SK-N-SH (cell line): ENCODE data around the gene PLP2. TPM values are rescaled to one million over a fixed set of nuclear protein-coding genes. Genes with fewer than 3 reads are reported as not detected.

Experiments
- CTCF ChIA-PET: fragments of 300-600, 350-600 bp; formaldehyde crosslinking; extraction: SDS; loops from one replicate; lab custom pipeline; 2021; lab: Yijun Ruan, JAX
- POLR2A ChIA-PET: fragments of 350-600 bp; sonication (Branson Sonifier 250); formaldehyde crosslinking; extraction: SDS; loops from one replicate; lab custom pipeline; 2020; ENCODE audit warnings: antibody characterized with exemption, inconsistent platforms; lab: Yijun Ruan, JAX
- DNase-seq: peaks from one replicate; pipeline ENCODE4 v3.0.0; 2012
- H2AFZ ChIP-seq: fragments of 200-600 bp; sonication (generic); 2 replicates; pipeline ENCODE4 v1.8.1; 2016; ENCODE audit warnings: antibody characterized with exemption, mild to moderate bottlenecking, low read depth
- H3F3A ChIP-seq: fragments of 200-600 bp; sonication (generic); replicated peaks from 2 replicates; pipeline ENCODE3; 2016; ENCODE audit warnings: antibody characterized with exemption, mild to moderate bottlenecking; ENCODE audit not compliant: insufficient read depth
- H3K27ac ChIP-seq, 2 experiments: fragments of 200-500 bp in 1 of 2; fragments of 200-600 bp in 1 of 2; sonication (Bioruptor generic) in 1 of 2; sonication (generic), shearing (Covaris generic) in 1 of 2; 2 replicates each; pipeline versions ENCODE4 v1.5.1 to v1.6.1; 2014 to 2016; ENCODE audit warnings: low read depth in 2 of 2, inconsistent platforms in 1 of 2, low read length in 1 of 2, mild to moderate bottlenecking in 1 of 2, mixed read lengths in 1 of 2
- H3K27me3 ChIP-seq: fragments of 200-600 bp; sonication (generic), shearing (Covaris generic); 2 replicates; pipeline ENCODE4 v1.6.1; 2016; ENCODE audit warnings: mixed run types; ENCODE audit not compliant: insufficient read depth
- H3K36me3 ChIP-seq, 2 experiments: fragments of 200-500 bp in 1 of 2; fragments of 200-600 bp in 1 of 2; sonication (Bioruptor generic) in 1 of 2; sonication (generic) in 1 of 2; replicated peaks in 1 of 2; 2 replicates each; pipeline versions ENCODE3 to v1.5.1; 2014 to 2016; ENCODE audit warnings: low read length in 1 of 2, mild to moderate bottlenecking in 1 of 2; ENCODE audit not compliant: insufficient read depth in 2 of 2, control insufficient read depth in 1 of 2
- H3K4me1 ChIP-seq, 2 experiments: fragments of 200-500 bp in 1 of 2; fragments of 200-600 bp in 1 of 2; sonication (Bioruptor generic) in 1 of 2; sonication (generic), shearing (Covaris generic) in 1 of 2; 2 replicates each; pipeline versions ENCODE4 v1.5.1 to v1.6.1; 2014 to 2016; ENCODE audit warnings: low read depth in 1 of 2, low read length in 1 of 2, mixed run types in 1 of 2; ENCODE audit not compliant: insufficient read depth in 2 of 2, control insufficient read depth in 1 of 2
- H3K4me2 ChIP-seq: fragments of 200-600 bp; sonication (generic), shearing (Covaris generic); 2 replicates; pipeline ENCODE4 v1.6.1; 2017; ENCODE audit warnings: mixed run types
- H3K4me3 ChIP-seq, 2 experiments: fragments of 200-500 bp in 1 of 2; fragments of 200-600 bp in 1 of 2; sonication (Bioruptor generic) in 1 of 2; sonication (generic), shearing (Covaris generic) in 1 of 2; 2 replicates each; pipeline versions ENCODE4 v1.5.1 to v1.8.1; 2014 to 2016; ENCODE audit warnings: low read depth in 2 of 2, inconsistent platforms in 1 of 2, low read length in 1 of 2, mild to moderate bottlenecking in 1 of 2, mixed read lengths in 1 of 2, moderate library complexity in 1 of 2
- H3K79me2 ChIP-seq: fragments of 200-600 bp; sonication (generic); 2 replicates; pipeline ENCODE4 v1.8.1; 2017; ENCODE audit warnings: mild to moderate bottlenecking; ENCODE audit not compliant: insufficient read depth
- H3K9ac ChIP-seq: fragments of 200-600 bp; sonication (generic); 2 replicates; pipeline ENCODE4 v1.6.1; 2017; ENCODE audit warnings: mixed run types
- H3K9me2 ChIP-seq: fragments of 200-600 bp; sonication (generic); 2 replicates; pipeline ENCODE4 v1.6.1; 2017; ENCODE audit warnings: mixed run types
- H3K9me3 ChIP-seq: fragments of 200-600 bp; sonication (generic); 2 replicates; pipeline ENCODE4 v1.6.1; 2017; ENCODE audit warnings: mixed run types, mild to moderate bottlenecking, moderate library complexity
- H4K20me1 ChIP-seq: fragments of 200-600 bp; sonication (generic); 2 replicates; pipeline ENCODE4 v1.6.1; 2017; ENCODE audit warnings: mild to moderate bottlenecking, mixed run types; ENCODE audit not compliant: insufficient read depth
- CHD2 ChIP-seq: fragments of 150-350 bp; IDR thresholded peaks from 2 replicates; pipeline ENCODE4 v1.6.1; 2018; ENCODE audit warnings: low read length; ENCODE audit not compliant: partially characterized antibody
- ELF1 ChIP-seq: IDR thresholded peaks from 2 replicates; pipeline ENCODE4 v1.4.0; 2012
- FOSL2 ChIP-seq: IDR thresholded peaks from 2 replicates; pipeline ENCODE4 v1.4.0; 2012; ENCODE audit warnings: low read depth, mild to moderate bottlenecking, moderate library complexity, borderline replicate concordance
- FOXM1 ChIP-seq: IDR thresholded peaks from 2 replicates; pipeline ENCODE4 v1.4.0; 2012; ENCODE audit warnings: low read depth, mild to moderate bottlenecking
- GABPA ChIP-seq: IDR thresholded peaks from 2 replicates; pipeline ENCODE4 v1.4.0; 2012; ENCODE audit warnings: low read depth, mild to moderate bottlenecking
- GATA2 ChIP-seq: sonication (generic); formaldehyde crosslinking; IDR thresholded peaks from 2 replicates; pipeline ENCODE4 v1.5.0; 2020; ENCODE audit warnings: mild to moderate bottlenecking, missing genetic modification reagents
- NFIC ChIP-seq: IDR thresholded peaks from 2 replicates; pipeline ENCODE4 v1.4.0; 2012; ENCODE audit warnings: borderline replicate concordance
- NRF1 ChIP-seq: IDR thresholded peaks from 2 replicates; pipeline ENCODE4 v1.6.1; 2012; ENCODE audit warnings: low read depth, mild to moderate bottlenecking, low read length
- POLR2AphosphoS5 ChIP-seq: IDR thresholded peaks from 2 replicates; pipeline ENCODE4 v1.6.1; 2012; ENCODE audit warnings: low read depth, low read length
- RCOR1 ChIP-seq: fragments of 150-350 bp; IDR thresholded peaks from 2 replicates; pipeline ENCODE4 v1.6.1; 2017; ENCODE audit warnings: antibody characterized with exemption, low read length
- RFX5 ChIP-seq: IDR thresholded peaks from 2 replicates; pipeline ENCODE4 v1.6.1; 2012; ENCODE audit warnings: mild to moderate bottlenecking, improper control_type of control experiment, low read length
- RXRA ChIP-seq: IDR thresholded peaks from 2 replicates; pipeline ENCODE4 v1.4.0; 2012; ENCODE audit warnings: low read depth, mild to moderate bottlenecking, borderline replicate concordance
- SIN3A ChIP-seq: IDR thresholded peaks from 2 replicates; pipeline ENCODE4 v1.6.1; 2012; ENCODE audit warnings: low read depth, mild to moderate bottlenecking, low read length, moderate library complexity, borderline replicate concordance
- TCF12 ChIP-seq: IDR thresholded peaks from 2 replicates; pipeline ENCODE4 v1.4.0; 2012
- TEAD4 ChIP-seq: IDR thresholded peaks from 2 replicates; pipeline ENCODE4 v1.4.0; 2012; ENCODE audit warnings: mild to moderate bottlenecking, borderline replicate concordance; ENCODE audit not compliant: insufficient read depth
- WGBS: methylation state at CpG from one replicate; pipeline ENCODE4 v1.1.6; 2017; ENCODE audit warnings: low lambda C conversion rate; 5-methylcytosine and 5-hydroxymethylcytosine counted together
- polyA plus RNA-seq, 3 experiments: library from polyadenylated mRNA; depleted of rRNA; stranded (reverse); fragments of >200 nt; gene quantifications; 2 replicates each; pipeline ENCODE4 v1.2.3, GENCODE V29; 2012
- TF ChIP-seq, protein P1 (sequence below): IDR thresholded peaks from 2 replicates; pipeline ENCODE4 v1.4.0; 2012; ENCODE audit warnings: low read depth, borderline replicate concordance
- TF ChIP-seq, protein P2 (sequence below): IDR thresholded peaks from 2 replicates; pipeline ENCODE4; 2012
- TF ChIP-seq, protein P3 (sequence below): IDR thresholded peaks from 2 replicates; pipeline ENCODE4 v1.4.0; 2012; ENCODE audit warnings: low read depth, borderline replicate concordance
- TF ChIP-seq, protein P4 (sequence below): IDR thresholded peaks from 2 replicates; pipeline ENCODE4 v1.6.1; 2012; ENCODE audit warnings: mild to moderate bottlenecking, low read depth, low read length, moderate library complexity

PLP2 gene
- polyA plus RNA-seq, 1 of the 3 experiments (the other 2 are of a cell fraction) = 146 TPM

DNA sequence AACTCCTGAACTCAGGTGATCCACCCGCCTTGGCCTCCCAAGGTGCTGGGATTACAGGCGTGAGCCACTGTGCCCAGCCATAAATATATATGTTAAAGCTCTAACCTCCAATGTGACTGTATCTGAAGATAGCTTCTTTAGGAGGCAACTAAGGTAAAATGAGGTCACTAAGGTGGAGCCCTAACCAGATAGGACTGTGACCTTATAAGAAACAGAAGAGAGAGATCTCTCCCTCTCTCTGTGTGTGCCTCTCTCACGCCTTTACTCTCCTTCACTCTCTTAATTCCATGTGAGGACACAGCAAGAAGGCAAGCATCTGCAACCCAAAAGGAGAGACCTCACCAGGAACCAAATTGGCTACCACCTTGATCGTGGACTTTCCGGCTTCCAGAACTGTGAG, 10.1 kb upstream of the PLP2 start:
- no peak overlapping the region for H3K27ac ChIP-seq
- H3K9me2 ChIP-seq = no peaks in the 10 kb centered on the region
- H3K79me2 ChIP-seq = no peaks in the 10 kb centered on the region
- peaks cover 8% of the 10 kb centered on the region; the same call in 1 of the 2 replicates for H3K27me3 ChIP-seq
- H3F3A ChIP-seq = no peaks in the 10 kb centered on the region
- 51% methylated on average over 5 of the region's 5 CpGs for whole genome bisulfite sequencing
- no peak for DNase-seq
- no peak overlapping the region for H3K9ac ChIP-seq
- peaks cover 2 to 4% of the 10 kb centered on the region in 2 experiments; a peak in 1 of 4 replicates for H3K4me1 ChIP-seq
- H4K20me1 ChIP-seq = no peaks in the 10 kb centered on the region
- no peaks in the 10 kb centered on the region for H3K9me3 ChIP-seq
- no peak overlapping the region for H3K4me2 ChIP-seq
- POLR2A ChIA-PET = no interaction called here
- no peak overlapping the region for H2AFZ ChIP-seq
- CTCF ChIA-PET = no interaction called here
- no peaks in the 10 kb centered on the region for H3K36me3 ChIP-seq
- no peak overlapping the region for H3K4me3 ChIP-seq
- TF ChIP-seq TEAD4 (no peak), GABPA (no peak), FOSL2 (no peak), NFIC (no peak), ELF1 (no peak), FOXM1 (no peak), NRF1 (no peak), TCF12 (no peak), GATA2 (no peak), RFX5 (no peak)
- TF ChIP-seq, protein P1, sequence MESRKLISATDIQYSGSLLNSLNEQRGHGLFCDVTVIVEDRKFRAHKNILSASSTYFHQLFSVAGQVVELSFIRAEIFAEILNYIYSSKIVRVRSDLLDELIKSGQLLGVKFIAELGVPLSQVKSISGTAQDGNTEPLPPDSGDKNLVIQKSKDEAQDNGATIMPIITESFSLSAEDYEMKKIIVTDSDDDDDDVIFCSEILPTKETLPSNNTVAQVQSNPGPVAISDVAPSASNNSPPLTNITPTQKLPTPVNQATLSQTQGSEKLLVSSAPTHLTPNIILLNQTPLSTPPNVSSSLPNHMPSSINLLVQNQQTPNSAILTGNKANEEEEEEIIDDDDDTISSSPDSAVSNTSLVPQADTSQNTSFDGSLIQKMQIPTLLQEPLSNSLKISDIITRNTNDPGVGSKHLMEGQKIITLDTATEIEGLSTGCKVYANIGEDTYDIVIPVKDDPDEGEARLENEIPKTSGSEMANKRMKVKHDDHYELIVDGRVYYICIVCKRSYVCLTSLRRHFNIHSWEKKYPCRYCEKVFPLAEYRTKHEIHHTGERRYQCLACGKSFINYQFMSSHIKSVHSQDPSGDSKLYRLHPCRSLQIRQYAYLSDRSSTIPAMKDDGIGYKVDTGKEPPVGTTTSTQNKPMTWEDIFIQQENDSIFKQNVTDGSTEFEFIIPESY = no peak
- TF ChIP-seq, protein P2, sequence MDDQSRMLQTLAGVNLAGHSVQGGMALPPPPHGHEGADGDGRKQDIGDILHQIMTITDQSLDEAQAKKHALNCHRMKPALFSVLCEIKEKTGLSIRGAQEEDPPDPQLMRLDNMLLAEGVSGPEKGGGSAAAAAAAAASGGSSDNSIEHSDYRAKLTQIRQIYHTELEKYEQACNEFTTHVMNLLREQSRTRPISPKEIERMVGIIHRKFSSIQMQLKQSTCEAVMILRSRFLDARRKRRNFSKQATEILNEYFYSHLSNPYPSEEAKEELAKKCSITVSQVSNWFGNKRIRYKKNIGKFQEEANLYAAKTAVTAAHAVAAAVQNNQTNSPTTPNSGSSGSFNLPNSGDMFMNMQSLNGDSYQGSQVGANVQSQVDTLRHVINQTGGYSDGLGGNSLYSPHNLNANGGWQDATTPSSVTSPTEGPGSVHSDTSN = no peak
- TF ChIP-seq, protein P3, sequence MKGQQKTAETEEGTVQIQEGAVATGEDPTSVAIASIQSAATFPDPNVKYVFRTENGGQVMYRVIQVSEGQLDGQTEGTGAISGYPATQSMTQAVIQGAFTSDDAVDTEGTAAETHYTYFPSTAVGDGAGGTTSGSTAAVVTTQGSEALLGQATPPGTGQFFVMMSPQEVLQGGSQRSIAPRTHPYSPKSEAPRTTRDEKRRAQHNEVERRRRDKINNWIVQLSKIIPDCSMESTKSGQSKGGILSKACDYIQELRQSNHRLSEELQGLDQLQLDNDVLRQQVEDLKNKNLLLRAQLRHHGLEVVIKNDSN = no peak

DNA sequence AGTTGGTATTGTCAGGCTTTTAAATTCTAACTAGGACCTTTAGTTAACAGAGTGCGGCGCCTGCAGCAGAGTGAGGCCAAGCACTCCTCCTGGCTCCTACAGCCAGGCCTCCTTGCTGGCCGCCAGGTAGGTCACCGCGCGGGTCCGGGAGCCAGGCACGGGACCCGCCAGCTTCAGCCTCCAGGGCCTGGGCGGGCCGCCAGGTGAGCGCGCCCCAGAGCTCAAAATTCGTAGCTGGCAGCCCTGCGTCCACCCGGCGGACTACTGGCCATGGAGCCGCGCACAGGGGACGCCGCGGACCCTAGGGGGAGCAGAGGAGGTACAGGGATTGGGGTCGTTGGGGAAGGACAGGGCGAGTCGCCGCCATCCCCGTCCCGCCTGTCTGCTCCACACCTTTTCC, 9.1 kb upstream of the PLP2 start, which contains the start of gene MAGIX:
TSS of gene MAGIX (plus strand) at position 139 of the 400 bp plus-strand sequence. CDS start at position 271, 132 bp downstream.
- no peaks in the 10 kb centered on the region for H3K9me2 ChIP-seq
- no peak within 1 kb of the TSS for H2AFZ ChIP-seq
- peak within 1 kb of the TSS; percentile 28 to 72; a peak in 2 of 4 replicates for H3K27ac ChIP-seq
- ChIA-PET CTCF (no interaction called here), POLR2A (no interaction called here)
- no peak for DNase-seq
- no peaks in the 10 kb centered on the region for H4K20me1 ChIP-seq
- no peak within 1 kb of the TSS for H3K9ac ChIP-seq
- H3K9me3 ChIP-seq = no peaks in the 10 kb centered on the region
- peak within 1 kb of the TSS; percentile 23 to 38; a peak in 3 of 4 replicates for H3K4me3 ChIP-seq
- peaks cover 8% of the 10 kb centered on the region; the same call in 1 of the 2 replicates for H3K27me3 ChIP-seq
- WGBS = 81% methylated on average over 13 of the region's 28 CpGs
- H3F3A ChIP-seq = peaks cover 7% of the 10 kb centered on the region
- H3K4me1 ChIP-seq = peaks cover 4 to 11% of the 10 kb centered on the region in 2 experiments; a peak in 1 of 4 replicates
- no peaks in the 10 kb centered on the region for H3K79me2 ChIP-seq
- no peak within 1 kb of the TSS for H3K4me2 ChIP-seq
- H3K36me3 ChIP-seq = no peaks in the 10 kb centered on the region
- TF ChIP-seq RXRA = no peak
- TF ChIP-seq CHD2 = no peak
- no peak for TF ChIP-seq RCOR1
- TF ChIP-seq POLR2AphosphoS5 = no peak
- TF ChIP-seq, protein P4, sequence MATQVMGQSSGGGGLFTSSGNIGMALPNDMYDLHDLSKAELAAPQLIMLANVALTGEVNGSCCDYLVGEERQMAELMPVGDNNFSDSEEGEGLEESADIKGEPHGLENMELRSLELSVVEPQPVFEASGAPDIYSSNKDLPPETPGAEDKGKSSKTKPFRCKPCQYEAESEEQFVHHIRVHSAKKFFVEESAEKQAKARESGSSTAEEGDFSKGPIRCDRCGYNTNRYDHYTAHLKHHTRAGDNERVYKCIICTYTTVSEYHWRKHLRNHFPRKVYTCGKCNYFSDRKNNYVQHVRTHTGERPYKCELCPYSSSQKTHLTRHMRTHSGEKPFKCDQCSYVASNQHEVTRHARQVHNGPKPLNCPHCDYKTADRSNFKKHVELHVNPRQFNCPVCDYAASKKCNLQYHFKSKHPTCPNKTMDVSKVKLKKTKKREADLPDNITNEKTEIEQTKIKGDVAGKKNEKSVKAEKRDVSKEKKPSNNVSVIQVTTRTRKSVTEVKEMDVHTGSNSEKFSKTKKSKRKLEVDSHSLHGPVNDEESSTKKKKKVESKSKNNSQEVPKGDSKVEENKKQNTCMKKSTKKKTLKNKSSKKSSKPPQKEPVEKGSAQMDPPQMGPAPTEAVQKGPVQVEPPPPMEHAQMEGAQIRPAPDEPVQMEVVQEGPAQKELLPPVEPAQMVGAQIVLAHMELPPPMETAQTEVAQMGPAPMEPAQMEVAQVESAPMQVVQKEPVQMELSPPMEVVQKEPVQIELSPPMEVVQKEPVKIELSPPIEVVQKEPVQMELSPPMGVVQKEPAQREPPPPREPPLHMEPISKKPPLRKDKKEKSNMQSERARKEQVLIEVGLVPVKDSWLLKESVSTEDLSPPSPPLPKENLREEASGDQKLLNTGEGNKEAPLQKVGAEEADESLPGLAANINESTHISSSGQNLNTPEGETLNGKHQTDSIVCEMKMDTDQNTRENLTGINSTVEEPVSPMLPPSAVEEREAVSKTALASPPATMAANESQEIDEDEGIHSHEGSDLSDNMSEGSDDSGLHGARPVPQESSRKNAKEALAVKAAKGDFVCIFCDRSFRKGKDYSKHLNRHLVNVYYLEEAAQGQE = no peak
- no peak for TF ChIP-seq FOSL2
- no peak for TF ChIP-seq ELF1
- TF ChIP-seq RFX5 = no peak
- no peak for TF ChIP-seq SIN3A
- TF ChIP-seq, protein P1 = no peak
